Fibroblast of lung (primary cell): Measurements from ENCODE around the gene STAM. TPM values are rescaled to one million over a fixed set of nuclear protein-coding genes. Genes with fewer than 3 reads are reported as not detected.

ENCODE experiments used
- DNase-seq, 2 donors: peaks; one replicate each; pipeline versions ENCODE4 v3.0.0 to v3.0.0-alpha.2; 2010; ENCODE audit warnings: low read depth in 2 of 2
- H2AFZ ChIP-seq: 2 replicates; pipeline ENCODE4 v1.5.1; 2012; ENCODE audit warnings: low read length, control low read depth, inconsistent platforms
- H3K27ac ChIP-seq: 2 replicates; pipeline ENCODE4 v1.5.1; 2011; ENCODE audit warnings: low read length, control low read depth; ENCODE audit not compliant: insufficient read depth
- H3K27me3 ChIP-seq: 2 replicates; pipeline ENCODE4 v1.5.1; 2011; ENCODE audit warnings: mild to moderate bottlenecking, low read length; ENCODE audit not compliant: control insufficient read depth, insufficient read depth
- H3K36me3 ChIP-seq: 2 replicates; pipeline ENCODE4 v1.5.1; 2011; ENCODE audit warnings: low read length; ENCODE audit not compliant: control insufficient read depth, insufficient read depth
- H3K4me1 ChIP-seq: 2 replicates; pipeline ENCODE4 v1.5.1; 2011; ENCODE audit warnings: low read length; ENCODE audit not compliant: control insufficient read depth, insufficient read depth; ENCODE audit errors: extremely low read depth
- H3K4me2 ChIP-seq: 2 replicates; pipeline ENCODE4 v1.5.1; 2011; ENCODE audit warnings: low read length, control low read depth; ENCODE audit not compliant: insufficient read depth; ENCODE audit errors: extremely low read depth
- H3K4me3 ChIP-seq, 4 experiments: fragments of 200-600 bp in 1 of 4; sonication (generic) in 1 of 4; replicated peaks in 1 of 4; 2 replicates each; pipeline ENCODE4 v1.5.1; 2011 to 2016; ENCODE audit warnings: low read length in 4 of 4, low read depth in 3 of 4, mild to moderate bottlenecking in 3 of 4, control low read depth in 2 of 4, inconsistent platforms in 1 of 4, mixed read lengths in 1 of 4; ENCODE audit not compliant: insufficient read depth in 1 of 4; ENCODE audit errors: control extremely low read depth in 1 of 4
- H3K79me2 ChIP-seq: 2 replicates; pipeline ENCODE4 v1.5.1; 2012; ENCODE audit warnings: mild to moderate bottlenecking, low read length, inconsistent platforms; ENCODE audit not compliant: control insufficient read depth, insufficient read depth
- H3K9ac ChIP-seq: 2 replicates; pipeline ENCODE4 v1.5.1; 2011; ENCODE audit warnings: mild to moderate bottlenecking, low read length, control low read depth; ENCODE audit not compliant: insufficient read depth
- H3K9me3 ChIP-seq: 2 replicates; pipeline ENCODE4 v1.5.1; 2012; ENCODE audit warnings: low read depth, low read length; ENCODE audit not compliant: control insufficient read depth, insufficient read depth
- H4K20me1 ChIP-seq: 2 replicates; pipeline ENCODE4 v1.5.1; 2011; ENCODE audit warnings: low read length; ENCODE audit not compliant: control insufficient read depth, insufficient read depth; ENCODE audit errors: extremely low read depth
- EZH2 ChIP-seq: IDR thresholded peaks from 2 replicates; pipeline ENCODE4 v1.5.1; 2012; ENCODE audit warnings: low read length, control low read depth, mild to moderate bottlenecking; ENCODE audit errors: missing control alignments
- polyA plus RNA-seq, 2 donors: library from polyadenylated mRNA; depleted of rRNA in 1 of 2; stranded (reverse) in 1 of 2; unstranded in 1 of 2; fragments of >200 nt; gene quantifications; 2 replicates each; pipeline ENCODE4 v1.2.1, GENCODE V29; 2011 to 2012; ENCODE audit warnings: missing spikeins in 1 of 2
- total RNA-seq: library from RNA; depleted of rRNA; stranded (reverse); fragments of >200 nt; gene quantifications from 2 replicates; pipeline ENCODE4 v1.2.1, GENCODE V29; 2014
- TF ChIP-seq, protein P1 (sequence below), 2 donors: IDR thresholded peaks in 1 of 2; conservative IDR thresholded peaks in 1 of 2; 1 replicate in 1 of 2; 2 replicates in 1 of 2; pipeline ENCODE4 v1.5.1; 2011 to 2012; ENCODE audit warnings: low read length in 2 of 2, control low read depth in 1 of 2, inconsistent platforms in 1 of 2, low read depth in 1 of 2, mild to moderate bottlenecking in 1 of 2

The STAM gene
- total and polyA plus RNA-seq, 2 donors (not counting 1 experiment from before 2014, with no cell fraction given): 27.9 to 48.7 TPM

DNA sequence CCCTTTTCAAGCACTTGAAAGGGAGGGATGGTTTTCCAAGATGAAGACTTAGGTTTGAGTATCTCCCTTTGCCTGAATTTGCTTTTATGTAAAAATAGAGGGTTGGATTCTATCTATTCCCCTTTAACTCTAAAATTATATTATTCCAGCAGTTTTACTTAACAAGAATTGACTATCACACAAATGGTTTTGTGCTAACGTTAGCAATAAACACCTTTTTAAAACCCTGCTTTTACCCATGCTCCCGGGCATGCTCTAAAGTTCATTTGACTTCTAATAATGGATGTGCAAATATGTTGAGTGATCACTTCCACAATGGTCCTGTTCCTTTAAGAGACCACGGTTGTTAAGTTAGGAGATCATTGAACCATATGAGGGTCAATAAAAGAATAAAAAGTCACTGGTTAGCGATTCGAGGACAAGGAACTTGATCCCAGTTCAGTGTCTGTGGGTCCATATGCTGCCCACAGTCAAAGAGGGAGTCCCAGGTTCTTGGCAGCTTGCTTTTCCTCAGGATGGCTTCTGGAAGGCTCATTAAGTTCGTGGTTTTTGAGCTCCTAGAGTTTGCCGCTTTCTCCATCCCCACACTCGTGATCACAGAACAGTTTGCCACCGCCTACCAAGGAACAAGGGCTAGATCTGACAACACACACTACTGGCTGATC lies 108.0 kb downstream of the STAM start, which contains the start of gene TMEM236:
TMEM236 (plus strand) TSS at position 421 of the 665 bp plus-strand sequence; CDS start at position 516, 95 bp downstream.
- Histone ChIP-seq H3K27me3 (no peaks in the 10 kb centered on the region), H2AFZ (no peak within 1 kb of the TSS), H3K4me2 (no peak within 1 kb of the TSS), H4K20me1 (no peaks in the 10 kb centered on the region), H3K9me3 (no peaks in the 10 kb centered on the region), H3K79me2 (no peaks in the 10 kb centered on the region), H3K9ac (no peak within 1 kb of the TSS), H3K4me1 (no peaks in the 10 kb centered on the region), H3K4me3 (no peak within 1 kb of the TSS), H3K36me3 (no peaks in the 10 kb centered on the region), H3K27ac (no peak within 1 kb of the TSS)
- TF ChIP-seq, protein P1, sequence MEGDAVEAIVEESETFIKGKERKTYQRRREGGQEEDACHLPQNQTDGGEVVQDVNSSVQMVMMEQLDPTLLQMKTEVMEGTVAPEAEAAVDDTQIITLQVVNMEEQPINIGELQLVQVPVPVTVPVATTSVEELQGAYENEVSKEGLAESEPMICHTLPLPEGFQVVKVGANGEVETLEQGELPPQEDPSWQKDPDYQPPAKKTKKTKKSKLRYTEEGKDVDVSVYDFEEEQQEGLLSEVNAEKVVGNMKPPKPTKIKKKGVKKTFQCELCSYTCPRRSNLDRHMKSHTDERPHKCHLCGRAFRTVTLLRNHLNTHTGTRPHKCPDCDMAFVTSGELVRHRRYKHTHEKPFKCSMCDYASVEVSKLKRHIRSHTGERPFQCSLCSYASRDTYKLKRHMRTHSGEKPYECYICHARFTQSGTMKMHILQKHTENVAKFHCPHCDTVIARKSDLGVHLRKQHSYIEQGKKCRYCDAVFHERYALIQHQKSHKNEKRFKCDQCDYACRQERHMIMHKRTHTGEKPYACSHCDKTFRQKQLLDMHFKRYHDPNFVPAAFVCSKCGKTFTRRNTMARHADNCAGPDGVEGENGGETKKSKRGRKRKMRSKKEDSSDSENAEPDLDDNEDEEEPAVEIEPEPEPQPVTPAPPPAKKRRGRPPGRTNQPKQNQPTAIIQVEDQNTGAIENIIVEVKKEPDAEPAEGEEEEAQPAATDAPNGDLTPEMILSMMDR (conservative IDR thresholded peaks at IDR 0.05 in 1 of 2, IDR thresholded peaks at IDR 0.05 in 1 of 2; ENCODE audit: low read depth in 1 of 2, low read length in 2 of 2): no peak
- TF ChIP-seq EZH2: no peak
- no peak for DNase-seq

DNA sequence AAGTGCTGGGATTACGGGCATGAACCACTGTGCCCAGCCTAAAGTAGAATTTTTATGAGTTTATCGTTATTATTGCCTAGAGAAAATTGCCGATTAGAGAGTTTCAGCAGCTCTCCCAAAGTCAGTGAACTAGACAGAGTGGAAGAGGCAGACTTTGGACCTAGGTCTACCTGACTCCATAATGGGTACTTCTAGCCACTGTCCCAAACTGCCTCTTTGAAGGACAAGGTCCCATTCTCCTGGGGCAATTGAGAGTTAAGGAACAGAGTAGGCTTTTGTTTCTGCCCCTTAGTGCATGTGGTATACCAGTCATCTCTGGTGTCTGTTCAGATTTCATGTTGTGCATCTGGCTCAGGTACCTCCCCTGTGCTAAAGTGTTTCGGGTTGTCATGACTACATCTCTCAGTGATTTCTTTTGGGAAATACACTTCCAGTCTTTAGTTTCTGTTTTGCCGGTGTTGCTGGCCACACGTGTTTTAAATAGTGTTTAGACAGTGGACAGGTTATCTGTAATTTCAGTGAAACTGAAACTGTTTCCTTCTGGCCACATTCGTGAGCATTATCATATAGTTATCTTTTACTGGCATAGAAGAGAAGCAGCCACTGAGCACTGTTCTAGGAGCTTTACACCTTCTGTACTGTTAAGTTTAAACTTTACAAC lies 112.7 kb downstream of the STAM start:
- H3K9ac ChIP-seq: no peak overlapping the region
- peak overlapping the region; percentile 39 for H2AFZ ChIP-seq
- TF ChIP-seq EZH2: no peak
- TF ChIP-seq, protein P1 (conservative IDR thresholded peaks at IDR 0.05 in 1 of 2, IDR thresholded peaks at IDR 0.05 in 1 of 2; ENCODE audit: low read depth in 1 of 2, low read length in 2 of 2): no peak
- no peak overlapping the region for H3K4me3 ChIP-seq
- H3K27me3 ChIP-seq: no peaks in the 10 kb centered on the region
- H3K36me3 ChIP-seq: no peaks in the 10 kb centered on the region
- no peak overlapping the region for H3K4me2 ChIP-seq
- H4K20me1 ChIP-seq: no peaks in the 10 kb centered on the region
- no peaks in the 10 kb centered on the region for H3K79me2 ChIP-seq
- no peaks in the 10 kb centered on the region for H3K4me1 ChIP-seq
- no peak overlapping the region for H3K27ac ChIP-seq
- no peak for DNase-seq
- H3K9me3 ChIP-seq: no peaks in the 10 kb centered on the region

DNA sequence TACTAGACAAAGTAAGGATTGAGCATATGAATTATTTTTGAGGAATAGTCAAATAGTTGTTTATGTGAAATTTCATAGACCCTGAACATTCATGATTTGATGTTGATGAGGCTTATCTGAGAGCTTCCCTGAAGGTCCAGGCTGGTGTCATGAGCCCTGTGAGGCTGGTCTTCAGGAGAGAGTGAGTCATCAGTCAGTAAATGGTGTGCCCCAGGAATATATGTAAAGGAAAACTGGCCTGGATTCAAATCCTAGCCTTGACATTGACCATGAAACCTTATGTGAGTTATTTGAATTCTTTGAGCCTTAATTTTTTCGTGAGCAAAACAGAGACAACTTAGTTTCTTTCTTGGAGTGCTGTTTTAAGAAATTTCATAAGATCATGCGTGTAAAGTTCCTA lies 114.2 kb downstream of the STAM start:
- Histone ChIP-seq H3K4me2 (no peak overlapping the region), H3K36me3 (no peaks in the 10 kb centered on the region), H3K27ac (no peak overlapping the region), H2AFZ (no peak overlapping the region), H3K9me3 (no peaks in the 10 kb centered on the region), H3K79me2 (no peaks in the 10 kb centered on the region), H3K9ac (no peak overlapping the region), H4K20me1 (no peaks in the 10 kb centered on the region), H3K4me3 (no peak overlapping the region), H3K4me1 (no peaks in the 10 kb centered on the region), H3K27me3 (no peaks in the 10 kb centered on the region)
- TF ChIP-seq, protein P1 (conservative IDR thresholded peaks at IDR 0.05 in 1 of 2, IDR thresholded peaks at IDR 0.05 in 1 of 2; ENCODE audit: low read depth in 1 of 2, low read length in 2 of 2): no peak
- DNase-seq: peak in 1 of 2 donors; percentile 21
